ENCODE data around the gene TXNL4B.

DNA sequence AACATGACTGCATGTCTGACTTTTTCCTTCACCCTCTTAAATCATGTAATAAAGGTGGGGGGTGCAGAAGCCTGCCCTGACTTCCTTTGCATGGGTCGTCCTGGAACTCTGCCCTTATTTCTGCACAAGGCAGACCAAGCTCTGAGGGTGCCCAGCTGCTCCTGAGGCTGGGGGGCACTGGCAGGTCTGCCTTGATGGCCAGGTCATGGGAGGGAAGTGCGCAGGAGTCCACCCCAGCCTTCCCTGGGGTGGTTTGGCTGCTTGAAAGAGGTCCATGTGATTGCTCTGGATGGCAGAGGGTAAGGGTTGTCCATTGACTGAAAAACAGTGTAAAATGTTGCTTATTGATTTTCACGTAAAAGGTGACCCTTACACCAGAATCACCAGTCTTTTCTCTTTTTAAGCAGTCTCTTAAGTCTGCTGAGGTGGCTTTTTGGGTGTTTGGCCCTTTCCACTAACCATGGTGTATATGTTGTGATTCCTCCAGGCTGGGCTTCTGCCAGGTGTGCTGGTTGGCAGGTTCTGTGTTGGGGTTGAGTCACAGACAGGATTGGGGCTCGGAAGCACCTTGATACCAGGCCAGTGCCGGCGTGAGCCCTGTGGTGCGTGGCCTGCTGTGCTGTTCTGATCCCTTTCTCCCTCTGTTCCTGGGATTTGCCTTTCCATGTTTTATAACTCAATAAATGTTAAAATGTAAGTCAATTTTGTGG is 19.6 kb upstream of the TXNL4B start:
- TF ChIP-seq, protein P1, sequence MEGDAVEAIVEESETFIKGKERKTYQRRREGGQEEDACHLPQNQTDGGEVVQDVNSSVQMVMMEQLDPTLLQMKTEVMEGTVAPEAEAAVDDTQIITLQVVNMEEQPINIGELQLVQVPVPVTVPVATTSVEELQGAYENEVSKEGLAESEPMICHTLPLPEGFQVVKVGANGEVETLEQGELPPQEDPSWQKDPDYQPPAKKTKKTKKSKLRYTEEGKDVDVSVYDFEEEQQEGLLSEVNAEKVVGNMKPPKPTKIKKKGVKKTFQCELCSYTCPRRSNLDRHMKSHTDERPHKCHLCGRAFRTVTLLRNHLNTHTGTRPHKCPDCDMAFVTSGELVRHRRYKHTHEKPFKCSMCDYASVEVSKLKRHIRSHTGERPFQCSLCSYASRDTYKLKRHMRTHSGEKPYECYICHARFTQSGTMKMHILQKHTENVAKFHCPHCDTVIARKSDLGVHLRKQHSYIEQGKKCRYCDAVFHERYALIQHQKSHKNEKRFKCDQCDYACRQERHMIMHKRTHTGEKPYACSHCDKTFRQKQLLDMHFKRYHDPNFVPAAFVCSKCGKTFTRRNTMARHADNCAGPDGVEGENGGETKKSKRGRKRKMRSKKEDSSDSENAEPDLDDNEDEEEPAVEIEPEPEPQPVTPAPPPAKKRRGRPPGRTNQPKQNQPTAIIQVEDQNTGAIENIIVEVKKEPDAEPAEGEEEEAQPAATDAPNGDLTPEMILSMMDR (IDR thresholded peaks at IDR 0.05) = no peak
- TF ChIP-seq ZFX (IDR thresholded peaks at IDR 0.05; ENCODE audit: borderline replicate concordance) = no peak

Data from 22Rv1 (cell line).